DND-41 (cell line): ENCODE measurements around the gene TSPAN18.

Source experiments
- ATAC-seq: fragments of 200-7000 bp; cut with Tn5 transposase; 3 replicates; pipeline ENCODE4 v1.9.1; 2021; ENCODE audit warnings: low read depth; ENCODE audit not compliant: insufficient read depth
- DNase-seq: peaks from one replicate; pipeline ENCODE4 v3.0.0-alpha.2; 2020
- H2AFZ ChIP-seq: 2 replicates; pipeline ENCODE4 v1.6.0; 2012; ENCODE audit warnings: low read depth, low read length
- H3K27ac ChIP-seq: 2 replicates; pipeline ENCODE4 v1.5.1; 2012; ENCODE audit warnings: low read length, inconsistent platforms
- H3K27me3 ChIP-seq: fragments of 200-600 bp; sonication (generic); 2 replicates; pipeline ENCODE4 v1.6.0; 2012; ENCODE audit warnings: low read length, mild to moderate bottlenecking, inconsistent platforms; ENCODE audit not compliant: insufficient read depth, poor library complexity
- H3K36me3 ChIP-seq: 2 replicates; pipeline ENCODE4 v1.5.1; 2012; ENCODE audit warnings: low read length, inconsistent platforms; ENCODE audit not compliant: insufficient read depth
- H3K4me1 ChIP-seq: 2 replicates; pipeline ENCODE4 v1.5.1; 2012; ENCODE audit warnings: mild to moderate bottlenecking, low read length; ENCODE audit not compliant: insufficient read depth
- H3K4me2 ChIP-seq: 2 replicates; pipeline ENCODE4 v1.6.0; 2012; ENCODE audit warnings: mild to moderate bottlenecking, moderate library complexity, low read length, inconsistent platforms; ENCODE audit not compliant: insufficient read depth
- H3K4me3 ChIP-seq, 2 experiments: fragments of 200-600 bp in 1 of 2; shearing (Covaris generic) in 1 of 2; 2 replicates each; pipeline ENCODE4 v1.5.1; 2012 to 2016; ENCODE audit warnings: inconsistent platforms in 2 of 2, low read length in 2 of 2, mild to moderate bottlenecking in 2 of 2, low read depth in 1 of 2, moderate library complexity in 1 of 2
- H3K79me2 ChIP-seq: 2 replicates; pipeline ENCODE4 v1.6.0; 2012; ENCODE audit warnings: low read length, inconsistent platforms; ENCODE audit not compliant: insufficient read depth
- H3K9ac ChIP-seq: 2 replicates; pipeline ENCODE4 v1.6.0; 2012; ENCODE audit warnings: low read depth, mild to moderate bottlenecking, inconsistent platforms, low read length, moderate library complexity
- H3K9me3 ChIP-seq: 2 replicates; pipeline ENCODE4 v1.5.1; 2012; ENCODE audit warnings: low read length, moderate library complexity, mild to moderate bottlenecking, inconsistent platforms; ENCODE audit not compliant: insufficient read depth, severe bottlenecking
- H4K20me1 ChIP-seq: 2 replicates; pipeline ENCODE4 v1.6.0; 2012; ENCODE audit warnings: low read length; ENCODE audit not compliant: insufficient read depth
- CTCF ChIP-seq: IDR thresholded peaks from 2 replicates; pipeline ENCODE4 v1.5.1; 2012; ENCODE audit warnings: borderline replicate concordance, low read length, moderate library complexity, mild to moderate bottlenecking; ENCODE audit not compliant: poor library complexity, severe bottlenecking; ENCODE audit errors: extremely low read depth
- EZH2 ChIP-seq: IDR thresholded peaks from 3 replicates; pipeline ENCODE4 v1.6.1; 2012; ENCODE audit warnings: borderline replicate concordance, low read depth, mild to moderate bottlenecking, moderate library complexity, low read length, inconsistent platforms; ENCODE audit not compliant: severe bottlenecking

The TSPAN18 gene

GRCh38 chr11:44695169-44695833 lies 31.5 kb upstream of the TSPAN18 start:
- no peak overlapping the region for H3K4me3 ChIP-seq
- 0 out of 2 replicates have a peak, but pooled peaks cover 2% of the 10 kb centered on the region for H4K20me1 ChIP-seq
- H3K79me2 ChIP-seq, result no peaks in the 10 kb centered on the region
- no peak for ATAC-seq
- H3K9ac ChIP-seq, result no peak overlapping the region
- no peak for DNase-seq
- no peak overlapping the region for H2AFZ ChIP-seq
- H3K27ac ChIP-seq, result no peak overlapping the region
- no peaks in the 10 kb centered on the region for H3K36me3 ChIP-seq
- no peaks in the 10 kb centered on the region for H3K4me1 ChIP-seq
- no peaks in the 10 kb centered on the region for H3K9me3 ChIP-seq
- H3K27me3 ChIP-seq, result peaks cover 2% of the 10 kb centered on the region
- TF ChIP-seq CTCF (no peak), EZH2 (no peak)
- H3K4me2 ChIP-seq, result no peak overlapping the region

- ATAC-seq (no peak), DNase-seq (no peak)
- Histone ChIP-seq H3K27me3 (peaks cover 5% of the 10 kb centered on the region), H3K27ac (no peak overlapping the region), H3K4me3 (no peak overlapping the region), H3K36me3 (no peaks in the 10 kb centered on the region), H3K4me2 (no peak overlapping the region), H2AFZ (no peak overlapping the region), H3K4me1 (no peaks in the 10 kb centered on the region), H3K9me3 (no peaks in the 10 kb centered on the region), H4K20me1 (0 out of 2 replicates have a peak, but pooled peaks cover 2% of the 10 kb centered on the region), H3K9ac (no peak overlapping the region), H3K79me2 (no peaks in the 10 kb centered on the region)
- no peak for TF ChIP-seq EZH2
- TF ChIP-seq CTCF, result no peak
These were observed 28.4 kb upstream of the TSPAN18 start for GRCh38 chr11:44698252-44698912.

- no peaks in the 10 kb centered on the region for H3K4me1 ChIP-seq
- TF ChIP-seq CTCF, result no peak
- no peak for TF ChIP-seq EZH2
- no peak overlapping the region for H2AFZ ChIP-seq
- H3K9me3 ChIP-seq, result no peaks in the 10 kb centered on the region
- DNase-seq, result no peak
- no peak for ATAC-seq
- H3K79me2 ChIP-seq, result no peaks in the 10 kb centered on the region
- H3K9ac ChIP-seq, result no peak overlapping the region
- H3K36me3 ChIP-seq, result no peaks in the 10 kb centered on the region
- H3K4me3 ChIP-seq, result no peak overlapping the region
- no peaks in the 10 kb centered on the region for H4K20me1 ChIP-seq
- H3K4me2 ChIP-seq, result no peak overlapping the region
- H3K27me3 ChIP-seq, result peaks cover 5% of the 10 kb centered on the region
- no peak overlapping the region for H3K27ac ChIP-seq
These were observed 27.0 kb upstream of the TSPAN18 start for GRCh38 chr11:44699497-44700408.
